Peyer's patch (tissue), 4 donors: ENCODE data around the gene LCA5. TPM values are rescaled to one million over a fixed set of nuclear protein-coding genes. Genes with fewer than 3 reads are reported as not detected.
"Not testable (repeated sequence)": the region's sequence is repeated elsewhere in the genome, so short reads cannot be mapped to it uniquely, and the experiment has no call there.

Experiments used
- DNase-seq, 3 donors: peaks; one replicate each; pipeline ENCODE4 v3.0.0-alpha.2; 2017 to 2019
- H3K27ac ChIP-seq, 4 donors: fragments of 200-600 bp; sonication (generic); one replicate each; pipeline ENCODE4 v1.5.1; 2016 to 2019
- H3K27me3 ChIP-seq, 2 donors: fragments of 200-600 bp; sonication (generic); one replicate each; pipeline ENCODE4 v1.5.1; 2019
- H3K36me3 ChIP-seq, 3 donors: fragments of 200-600 bp; sonication (generic); one replicate each; pipeline ENCODE4 v1.5.1; 2016 to 2019
- H3K4me1 ChIP-seq, 4 donors: fragments of 200-600 bp; sonication (generic); one replicate each; pipeline ENCODE4 v1.5.1; 2016 to 2019
- H3K4me3 ChIP-seq, 4 donors: fragments of 200-600 bp; sonication (generic); 1 replicate in 3 of 4; 2 replicates in 1 of 4; pipeline ENCODE4 v1.5.1; 2016 to 2019; ENCODE audit warnings: mild to moderate bottlenecking in 1 of 4
- H3K9me3 ChIP-seq, 4 donors: fragments of 200-600 bp; sonication (generic); one replicate each; pipeline ENCODE4 v1.5.1; 2016 to 2019; ENCODE audit warnings: mild to moderate bottlenecking in 1 of 4
- POLR2A ChIP-seq, 2 donors: fragments of 450-650 bp; IDR thresholded peaks; one replicate each; pipeline ENCODE4 v1.5.1; 2017; ENCODE audit warnings: antibody characterized with exemption in 2 of 2, mild to moderate bottlenecking in 2 of 2, moderate library complexity in 2 of 2
- total RNA-seq, 4 donors: library from RNA; depleted of rRNA; stranded (reverse); fragments of >200 nt; gene quantifications; one replicate each; pipeline ENCODE4 v1.1.0, GENCODE V29; 2016
- TF ChIP-seq, protein P1 (sequence below), 6 experiments: fragments of 450-650 bp in 4 of 6; fragments of 200-600 bp in 2 of 6; sonication (generic) in 1 of 6; IDR thresholded peaks; one replicate each; pipeline ENCODE4 v1.5.1; 2017 to 2019; ENCODE audit warnings: antibody characterized with exemption in 6 of 6, mild to moderate bottlenecking in 3 of 6, moderate library complexity in 1 of 6

The LCA5 gene
- total RNA-seq, 4 donors from 2014 or later, result 0.88 to 5.0 (median 2.0) TPM

GRCh38 chr6:79453558-79454042 lies 83.6 kb downstream of the LCA5 start:
- Histone ChIP-seq H3K4me3 (no peak overlapping the region), H3K9me3 (no peaks in the 10 kb centered on the region), H3K27me3 (no peaks in the 10 kb centered on the region), H3K27ac (no peak overlapping the region), H3K4me1 (no peaks in the 10 kb centered on the region), H3K36me3 (no peaks in the 10 kb centered on the region)
- no peak for DNase-seq
- TF ChIP-seq POLR2A (IDR thresholded peaks at IDR 0.05), result no peak
- TF ChIP-seq, protein P1, sequence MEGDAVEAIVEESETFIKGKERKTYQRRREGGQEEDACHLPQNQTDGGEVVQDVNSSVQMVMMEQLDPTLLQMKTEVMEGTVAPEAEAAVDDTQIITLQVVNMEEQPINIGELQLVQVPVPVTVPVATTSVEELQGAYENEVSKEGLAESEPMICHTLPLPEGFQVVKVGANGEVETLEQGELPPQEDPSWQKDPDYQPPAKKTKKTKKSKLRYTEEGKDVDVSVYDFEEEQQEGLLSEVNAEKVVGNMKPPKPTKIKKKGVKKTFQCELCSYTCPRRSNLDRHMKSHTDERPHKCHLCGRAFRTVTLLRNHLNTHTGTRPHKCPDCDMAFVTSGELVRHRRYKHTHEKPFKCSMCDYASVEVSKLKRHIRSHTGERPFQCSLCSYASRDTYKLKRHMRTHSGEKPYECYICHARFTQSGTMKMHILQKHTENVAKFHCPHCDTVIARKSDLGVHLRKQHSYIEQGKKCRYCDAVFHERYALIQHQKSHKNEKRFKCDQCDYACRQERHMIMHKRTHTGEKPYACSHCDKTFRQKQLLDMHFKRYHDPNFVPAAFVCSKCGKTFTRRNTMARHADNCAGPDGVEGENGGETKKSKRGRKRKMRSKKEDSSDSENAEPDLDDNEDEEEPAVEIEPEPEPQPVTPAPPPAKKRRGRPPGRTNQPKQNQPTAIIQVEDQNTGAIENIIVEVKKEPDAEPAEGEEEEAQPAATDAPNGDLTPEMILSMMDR (IDR thresholded peaks at IDR 0.05), result no peak

GRCh38 chr6:79450984-79451383 lies 86.2 kb downstream of the LCA5 start:
- DNase-seq, result no peak
- TF ChIP-seq POLR2A (IDR thresholded peaks at IDR 0.05), result no peak
- TF ChIP-seq, protein P1 (IDR thresholded peaks at IDR 0.05), result no peak

GRCh38 chr6:79446006-79446405 lies 91.2 kb downstream of the LCA5 start:
- H3K4me3 ChIP-seq, result no peak overlapping the region
- H3K4me1 ChIP-seq, result no peaks in the 10 kb centered on the region
- H3K27me3 ChIP-seq, result no peaks in the 10 kb centered on the region
- H3K36me3 ChIP-seq, result no peaks in the 10 kb centered on the region
- H3K27ac ChIP-seq, result no peak overlapping the region
- no peaks in the 10 kb centered on the region for H3K9me3 ChIP-seq
- TF ChIP-seq, protein P1 (IDR thresholded peaks at IDR 0.05), result no peak
- no peak for TF ChIP-seq POLR2A (IDR thresholded peaks at IDR 0.05)
- DNase-seq, result no peak

More at GRCh38 chr6:79450984-79451383, 86.2 kb downstream of the LCA5 start:
- H3K9me3 ChIP-seq, result no peaks in the 10 kb centered on the region
- no peaks in the 10 kb centered on the region for H3K4me1 ChIP-seq
- H3K27ac ChIP-seq, result no peak overlapping the region
- H3K4me3 ChIP-seq, result no peak overlapping the region
- H3K27me3 ChIP-seq, result no peaks in the 10 kb centered on the region
- H3K36me3 ChIP-seq, result no peaks in the 10 kb centered on the region

DNA sequence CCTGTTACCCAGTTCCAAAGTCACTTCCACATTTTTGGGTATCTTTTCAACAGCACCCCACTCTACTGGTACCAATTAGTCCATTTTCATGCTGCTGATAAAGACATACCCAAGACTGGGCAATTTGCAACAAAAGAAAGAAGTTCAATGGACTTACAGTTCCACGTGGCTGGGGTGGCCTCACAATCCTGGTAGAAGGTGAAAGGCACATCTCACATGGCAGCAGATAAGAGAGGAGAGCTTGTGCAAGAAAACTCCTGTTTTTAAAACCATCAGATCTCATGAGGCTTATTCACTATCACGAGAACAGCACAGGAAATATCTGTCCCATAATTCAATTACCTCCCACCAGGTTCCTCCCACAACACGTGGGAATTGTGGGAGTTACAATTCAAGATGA lies 93.4 kb downstream of the LCA5 start:
- not testable (repeated sequence) for H3K27ac ChIP-seq, DNase-seq, H3K9me3 ChIP-seq

GRCh38 chr6:79441192-79441591 lies 96.0 kb downstream of the LCA5 start:
- Histone ChIP-seq H3K27me3 (no peaks in the 10 kb centered on the region), H3K9me3 (no peaks in the 10 kb centered on the region), H3K4me1 (no peaks in the 10 kb centered on the region), H3K36me3 (no peaks in the 10 kb centered on the region), H3K4me3 (no peak overlapping the region), H3K27ac (no peak overlapping the region)
- no peak for TF ChIP-seq POLR2A (IDR thresholded peaks at IDR 0.05)
- TF ChIP-seq, protein P1 (IDR thresholded peaks at IDR 0.05), result no peak
- no peak for DNase-seq

More for the DNA sequence above, 93.4 kb downstream of the LCA5 start:
- H3K4me1 ChIP-seq, H3K27me3 ChIP-seq, H3K4me3 ChIP-seq, H3K36me3 ChIP-seq: not testable (repeated sequence)

DNA sequence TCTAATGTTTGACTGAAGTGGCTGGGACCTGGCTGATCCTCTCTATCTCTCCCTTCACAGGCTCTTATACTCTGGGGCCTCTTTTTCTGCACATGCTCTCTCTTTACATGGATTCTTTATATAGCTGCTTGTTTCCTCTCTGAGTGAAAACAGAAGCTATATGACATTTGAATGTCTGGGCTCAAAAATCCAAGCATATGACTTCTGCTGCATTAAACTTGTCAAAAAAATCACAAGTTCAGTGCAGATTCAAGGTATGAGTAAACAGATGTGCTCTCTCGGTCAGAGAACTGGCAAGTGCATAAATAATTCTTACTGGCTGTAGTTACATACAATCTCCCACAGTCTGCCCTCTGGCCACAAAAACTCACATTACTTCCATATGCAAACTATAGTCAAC lies 96.6 kb downstream of the LCA5 start:
- H3K9me3 ChIP-seq, result no peaks in the 10 kb centered on the region
- H3K27me3 ChIP-seq, result no peaks in the 10 kb centered on the region
- H3K27ac ChIP-seq, result no peak overlapping the region
- TF ChIP-seq, protein P1 (IDR thresholded peaks at IDR 0.05), result no peak
- TF ChIP-seq POLR2A (IDR thresholded peaks at IDR 0.05), result no peak
- H3K4me1 ChIP-seq, result no peaks in the 10 kb centered on the region
- DNase-seq, result no peak
- no peak overlapping the region for H3K4me3 ChIP-seq
- no peaks in the 10 kb centered on the region for H3K36me3 ChIP-seq
